Mesenchymal stem cell (in vitro differentiated cells and primary cell): ENCODE results near the gene MIEF2.

ENCODE experiments used
- DNase-seq: peaks from one replicate; pipeline ENCODE4 v3.0.0-alpha.2; 2013
- H2AFZ ChIP-seq: one replicate; pipeline ENCODE4 v1.6.1; 2013; ENCODE audit warnings: low read depth, mild to moderate bottlenecking, control low read depth, inconsistent platforms, low read length, moderate library complexity
- H2AK5ac ChIP-seq: 2 replicates; pipeline ENCODE4 v1.6.1; 2013; ENCODE audit warnings: low read length, moderate library complexity, mild to moderate bottlenecking, inconsistent platforms; ENCODE audit not compliant: severe bottlenecking
- H2BK120ac ChIP-seq: one replicate; pipeline ENCODE4 v1.6.1; 2013; ENCODE audit warnings: low read depth, mild to moderate bottlenecking, inconsistent platforms, low read length, moderate library complexity
- H2BK12ac ChIP-seq, 2 experiments: one replicate each; pipeline ENCODE4 v1.6.1; 2013; ENCODE audit warnings: inconsistent platforms in 2 of 2, low read length in 2 of 2, mild to moderate bottlenecking in 2 of 2, moderate library complexity in 2 of 2, control low read depth in 1 of 2
- H2BK15ac ChIP-seq: one replicate; pipeline ENCODE4 v1.6.1; 2013; ENCODE audit warnings: mild to moderate bottlenecking, low read depth, inconsistent platforms; ENCODE audit not compliant: poor library complexity, severe bottlenecking
- H2BK5ac ChIP-seq: 2 replicates; pipeline ENCODE4 v1.6.1; 2013; ENCODE audit warnings: low read depth, mild to moderate bottlenecking, low read length, control low read depth, inconsistent platforms; ENCODE audit not compliant: poor library complexity, severe bottlenecking
- H3K14ac ChIP-seq, 2 experiments: one replicate each; pipeline ENCODE4 v1.6.1; 2013; ENCODE audit warnings: inconsistent platforms in 2 of 2, low read length in 2 of 2, control low read depth in 1 of 2, mild to moderate bottlenecking in 1 of 2, moderate library complexity in 1 of 2
- H3K18ac ChIP-seq, 2 experiments: one replicate each; pipeline ENCODE4 v1.6.1; 2013; ENCODE audit warnings: inconsistent platforms in 2 of 2, low read length in 2 of 2, control low read depth in 1 of 2, low read depth in 1 of 2, mild to moderate bottlenecking in 1 of 2
- H3K23ac ChIP-seq, 2 experiments: one replicate each; pipeline ENCODE4 v1.6.1; 2013; ENCODE audit warnings: inconsistent platforms in 2 of 2, low read length in 2 of 2, mild to moderate bottlenecking in 2 of 2, moderate library complexity in 2 of 2, control low read depth in 1 of 2
- H3K27ac ChIP-seq: 2 replicates; pipeline ENCODE4 v1.5.1; 2013; ENCODE audit warnings: mild to moderate bottlenecking, moderate library complexity, low read length, control low read depth, inconsistent platforms; ENCODE audit not compliant: poor library complexity, severe bottlenecking
- H3K27me3 ChIP-seq, 2 experiments: 2 replicates each; pipeline versions ENCODE4 v1.6.1 to v1.7.0; 2013; ENCODE audit warnings: low read length in 2 of 2, mild to moderate bottlenecking in 2 of 2, moderate library complexity in 2 of 2, control low read depth in 1 of 2, inconsistent platforms in 1 of 2; ENCODE audit not compliant: control insufficient read depth in 1 of 2, insufficient read depth in 1 of 2
- H3K36me3 ChIP-seq, 2 experiments: 2 replicates each; pipeline versions ENCODE4 v1.6.1 to v1.7.0; 2013; ENCODE audit warnings: low read length in 2 of 2, control low read depth in 1 of 2, inconsistent platforms in 1 of 2, low read depth in 1 of 2, mild to moderate bottlenecking in 1 of 2; ENCODE audit not compliant: insufficient read depth in 2 of 2, control insufficient read depth in 1 of 2
- H3K4ac ChIP-seq, 2 experiments: one replicate each; pipeline ENCODE4 v1.6.1; 2013; ENCODE audit warnings: inconsistent platforms in 2 of 2, low read length in 2 of 2, mild to moderate bottlenecking in 2 of 2, moderate library complexity in 2 of 2, control low read depth in 1 of 2, low read depth in 1 of 2
- H3K4me1 ChIP-seq: 2 replicates; pipeline ENCODE4 v1.6.1; 2013; ENCODE audit warnings: low read depth, low read length, control low read depth; ENCODE audit not compliant: control insufficient read depth, insufficient read depth
- H3K4me2 ChIP-seq: 2 replicates; pipeline ENCODE4 v1.6.1; 2013; ENCODE audit warnings: low read length, mild to moderate bottlenecking, inconsistent platforms; ENCODE audit not compliant: poor library complexity, severe bottlenecking
- H3K4me3 ChIP-seq, 2 experiments: 2 replicates each; pipeline versions ENCODE4 v1.5.1 to v1.7.0; 2013; ENCODE audit warnings: low read length in 2 of 2, mild to moderate bottlenecking in 2 of 2, control low read depth in 1 of 2, low read depth in 1 of 2; ENCODE audit not compliant: insufficient read depth in 1 of 2
- H3K79me1 ChIP-seq: replicated peaks from 2 replicates; pipeline ENCODE4 v1.6.1; 2013; ENCODE audit warnings: mild to moderate bottlenecking, control low read depth, low read length, inconsistent platforms; ENCODE audit not compliant: poor library complexity, severe bottlenecking
- H3K9ac ChIP-seq: 2 replicates; pipeline ENCODE4 v1.7.0; 2013; ENCODE audit warnings: mild to moderate bottlenecking, low read length, moderate library complexity
- H3K9me3 ChIP-seq: 2 replicates; pipeline ENCODE4 v1.7.0; 2013; ENCODE audit warnings: mild to moderate bottlenecking, low read length; ENCODE audit not compliant: control insufficient read depth
- H4K8ac ChIP-seq: one replicate; pipeline ENCODE4 v1.6.1; 2013; ENCODE audit warnings: inconsistent platforms, mild to moderate bottlenecking, low read length, moderate library complexity
- H4K91ac ChIP-seq: one replicate; pipeline ENCODE4 v1.6.1; 2013; ENCODE audit warnings: mild to moderate bottlenecking, low read length, inconsistent platforms
- WGBS: methylation state at CpG from one replicate; pipeline ENCODE4 v1.1.7; 2013; ENCODE audit warnings: mixed read lengths; 5-methylcytosine and 5-hydroxymethylcytosine counted together

The MIEF2 gene

GRCh38 chr17:18267366-18267765 lies 6.9 kb downstream of the MIEF2 start:
- Histone ChIP-seq H3K4me2 (no peak overlapping the region), H3K18ac (no peak overlapping the region), H3K4ac (no peak overlapping the region), H3K79me1 (peaks cover 22% of the 10 kb centered on the region), H2BK5ac (no peak overlapping the region), H2AFZ (no peak overlapping the region), H3K23ac (no peak overlapping the region), H3K27ac (no peak overlapping the region), H3K9ac (no peak overlapping the region), H4K8ac (no peak overlapping the region), H4K91ac (no peak overlapping the region), H3K4me1 (peaks cover 14% of the 10 kb centered on the region), H3K14ac (no peak overlapping the region), H3K36me3 (peaks cover 41 to 52% of the 10 kb centered on the region in 2 experiments), H3K27me3 (no peaks in the 10 kb centered on the region), H2BK12ac (no peak overlapping the region), H2BK15ac (no peak overlapping the region), H3K9me3 (no peaks in the 10 kb centered on the region), H2AK5ac (no peak overlapping the region), H2BK120ac (no peak overlapping the region), H3K4me3 (no peak overlapping the region)
- DNase-seq = no peak
- WGBS = 90% methylated on average over 10 of the region's 10 CpGs

- no peak overlapping the region for H3K4me2 ChIP-seq
- no peak overlapping the region for H3K23ac ChIP-seq
- H3K18ac ChIP-seq = no peak overlapping the region
- H2AFZ ChIP-seq = no peak overlapping the region
- H2BK120ac ChIP-seq = no peak overlapping the region
- H3K4ac ChIP-seq = peak overlapping the region in 1 of 2 experiments; percentile 24
- H3K4me3 ChIP-seq = no peak overlapping the region
- H2BK15ac ChIP-seq = no peak overlapping the region
- H3K79me1 ChIP-seq = peaks cover 16% of the 10 kb centered on the region
- peak overlapping the region; percentile 38 for H4K8ac ChIP-seq
- 47% methylated on average over 14 of the region's 14 CpGs for WGBS
- H3K9ac ChIP-seq = peak overlapping the region; percentile 59
- H2BK12ac ChIP-seq = peak overlapping the region in 1 of 2 experiments; percentile 55
- H3K4me1 ChIP-seq = peaks cover 10% of the 10 kb centered on the region
- H3K14ac ChIP-seq = peak overlapping the region in 1 of 2 experiments; percentile 73
- H3K27ac ChIP-seq = no peak overlapping the region
- no peak overlapping the region for H4K91ac ChIP-seq
- peak; percentile 34 for DNase-seq
- no peak overlapping the region for H2BK5ac ChIP-seq
- no peaks in the 10 kb centered on the region for H3K9me3 ChIP-seq
- H2AK5ac ChIP-seq = no peak overlapping the region
- H3K27me3 ChIP-seq = no peaks in the 10 kb centered on the region
- peaks cover 41 to 49% of the 10 kb centered on the region in 2 experiments for H3K36me3 ChIP-seq
Measured at GRCh38 chr17:18267927-18268711, 7.7 kb downstream of the MIEF2 start.

GRCh38 chr17:18270046-18270931 lies 9.8 kb downstream of the MIEF2 start:
- Histone ChIP-seq H3K18ac (no peak overlapping the region), H4K91ac (no peak overlapping the region), H3K27me3 (no peaks in the 10 kb centered on the region), H2AK5ac (no peak overlapping the region), H2BK15ac (no peak overlapping the region), H3K36me3 (peaks cover 39 to 45% of the 10 kb centered on the region in 2 experiments), H4K8ac (no peak overlapping the region), H3K9me3 (no peaks in the 10 kb centered on the region), H3K23ac (no peak overlapping the region), H3K79me1 (peaks cover 7% of the 10 kb centered on the region), H3K14ac (no peak overlapping the region), H2BK12ac (no peak overlapping the region), H2AFZ (no peak overlapping the region), H3K4ac (no peak overlapping the region), H3K4me3 (no peak overlapping the region), H2BK5ac (no peak overlapping the region), H2BK120ac (no peak overlapping the region), H3K4me1 (peaks cover 10% of the 10 kb centered on the region), H3K4me2 (no peak overlapping the region), H3K27ac (no peak overlapping the region), H3K9ac (no peak overlapping the region)
- no peak for DNase-seq
- WGBS = 94% methylated on average over 13 of the region's 14 CpGs

- Histone ChIP-seq H3K4ac (no peak overlapping the region), H3K14ac (no peak overlapping the region), H2BK12ac (no peak overlapping the region), H2BK120ac (no peak overlapping the region), H4K8ac (no peak overlapping the region), H3K27ac (no peak overlapping the region), H3K9me3 (no peaks in the 10 kb centered on the region), H3K4me2 (no peak overlapping the region), H3K27me3 (no peaks in the 10 kb centered on the region), H2BK5ac (no peak overlapping the region), H3K4me1 (no peaks in the 10 kb centered on the region), H3K18ac (no peak overlapping the region), H4K91ac (no peak overlapping the region), H3K23ac (no peak overlapping the region), H3K36me3 (peaks cover 72 to 80% of the 10 kb centered on the region in 2 experiments), H3K9ac (no peak overlapping the region), H3K4me3 (no peak overlapping the region), H2AFZ (no peak overlapping the region), H2BK15ac (no peak overlapping the region), H2AK5ac (no peak overlapping the region), H3K79me1 (peaks cover 26% of the 10 kb centered on the region)
- WGBS = 100% methylated on average over 1 of the region's 1 CpG
- no peak for DNase-seq
Measured at GRCh38 chr17:18277076-18277475, 16.6 kb downstream of the MIEF2 start.
